PFSK-1 (cell line): ENCODE results near the gene CPAMD8.

Source experiments
- FOXP2 ChIP-seq: optimal IDR thresholded peaks from 2 replicates; pipeline ENCODE3; 2011; ENCODE audit warnings: borderline replicate concordance, control low read depth, inconsistent platforms; ENCODE audit not compliant: insufficient read depth; ENCODE audit errors: extremely low read length, extremely low read depth
- POLR2AphosphoS5 ChIP-seq: IDR thresholded peaks from 2 replicates; pipeline ENCODE4 v1.6.1; 2012; ENCODE audit warnings: low read depth, mild to moderate bottlenecking, control low read depth, low read length, moderate library complexity
- REST ChIP-seq, 2 experiments: IDR thresholded peaks; 2 replicates each; pipeline versions ENCODE4 v1.6.1 to v1.8.0; 2011 to 2012; ENCODE audit warnings: low read depth in 2 of 2, low read length in 2 of 2, control low read depth in 1 of 2, inconsistent platforms in 1 of 2, mild to moderate bottlenecking in 1 of 2, moderate library complexity in 1 of 2; ENCODE audit not compliant: insufficient read depth in 1 of 2
- SIN3A ChIP-seq: IDR thresholded peaks from 2 replicates; pipeline ENCODE4 v1.6.1; 2012; ENCODE audit warnings: mild to moderate bottlenecking, low read length, moderate library complexity, borderline replicate concordance; ENCODE audit not compliant: insufficient read depth
- TAF1 ChIP-seq: IDR thresholded peaks from 2 replicates; pipeline ENCODE4 v1.6.1; 2012; ENCODE audit warnings: low read length, control low read depth, borderline replicate concordance; ENCODE audit not compliant: insufficient read depth

Gene CPAMD8

DNA sequence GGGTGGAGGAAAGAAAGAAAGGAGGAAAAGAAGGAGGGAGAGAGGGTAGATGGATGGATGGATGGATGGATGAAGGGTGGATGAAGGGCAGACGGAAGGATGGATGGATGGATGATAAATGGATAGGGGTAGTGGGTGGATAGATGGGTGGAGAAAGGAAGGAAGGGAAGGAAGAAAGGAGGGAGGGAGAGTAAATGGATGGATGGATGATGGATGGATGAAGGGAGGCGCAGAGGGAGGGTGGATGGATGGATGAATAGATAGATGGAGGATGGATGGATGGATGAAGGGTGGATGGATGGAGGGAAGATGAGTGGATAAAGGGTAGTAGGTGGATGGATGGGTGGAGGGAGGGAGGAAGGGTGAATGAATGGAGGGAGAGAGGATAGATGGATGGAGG, 41.2 kb downstream of the CPAMD8 start:
- TF ChIP-seq SIN3A (no peak), POLR2AphosphoS5 (no peak), REST (IDR thresholded peaks at IDR 0.05; ENCODE audit: insufficient read depth in 1 of 2, low read depth in 2 of 2, low read length in 2 of 2) (no peak), FOXP2 (no peak), TAF1 (no peak)

- TF ChIP-seq REST (IDR thresholded peaks at IDR 0.05; ENCODE audit: insufficient read depth in 1 of 2, low read depth in 2 of 2, low read length in 2 of 2) (no peak), FOXP2 (no peak)
These were observed 47.5 kb downstream of the CPAMD8 start for GRCh38 chr19:16978839-16979802.

GRCh38 chr19:16978156-16978555, 48.5 kb downstream of the CPAMD8 start:
- TF ChIP-seq TAF1 (no peak), SIN3A (no peak), POLR2AphosphoS5 (no peak), FOXP2 (no peak), REST (IDR thresholded peaks at IDR 0.05; ENCODE audit: insufficient read depth in 1 of 2, low read depth in 2 of 2, low read length in 2 of 2) (no peak)

DNA sequence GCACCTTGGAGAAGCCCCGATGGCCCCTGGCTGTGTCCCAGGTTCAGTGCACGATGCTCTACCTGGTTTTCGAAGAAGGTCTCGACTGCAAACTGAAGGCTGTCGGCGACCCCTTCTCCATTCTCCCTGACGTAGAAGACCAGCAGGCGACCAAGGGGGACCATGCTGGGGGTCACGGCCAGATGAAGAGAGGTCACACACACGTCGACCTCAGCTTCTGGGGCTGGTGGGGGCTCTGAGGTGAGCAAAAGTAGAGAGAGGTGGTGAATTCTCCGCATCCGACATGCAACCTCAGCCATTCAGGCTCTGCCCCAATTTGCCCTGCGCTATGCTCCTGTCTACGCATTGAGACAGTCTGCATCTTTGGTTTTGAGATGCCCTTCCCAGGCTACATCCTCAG, 49.3 kb downstream of the CPAMD8 start:
- no peak for TF ChIP-seq SIN3A
- TF ChIP-seq TAF1, result no peak
- TF ChIP-seq POLR2AphosphoS5, result no peak
- TF ChIP-seq FOXP2, result no peak
- no peak for TF ChIP-seq REST (IDR thresholded peaks at IDR 0.05; ENCODE audit: insufficient read depth in 1 of 2, low read depth in 2 of 2, low read length in 2 of 2)
